ENCODE data around the gene MAGI2. TPM values are rescaled to one million over a fixed set of nuclear protein-coding genes. Genes with fewer than 3 reads are reported as not detected.

Gene MAGI2
- total RNA-seq, 1 experiment from 2014 or later = 14.3 TPM

- Histone ChIP-seq H4K91ac (ENCODE audit: insufficient read length, low read depth, low read length) (no peak overlapping the region), H2BK12ac (ENCODE audit: insufficient read length, low read depth, low read length) (no peak overlapping the region), H3K4me2 (ENCODE audit: insufficient read depth, insufficient read length, low read length) (no peak overlapping the region), H3T11ph (ENCODE audit: low read length) (no peak overlapping the region), H2BK15ac (ENCODE audit: low read depth, low read length) (no peak overlapping the region), H3K27ac (ENCODE audit: insufficient read length, low read depth, low read length) (no peak overlapping the region), H4K8ac (replicated peaks; ENCODE audit: insufficient read length, low read depth, low read length) (no peak overlapping the region), H4K5ac (ENCODE audit: insufficient read length, low read depth, low read length) (no peak overlapping the region), H2BK5ac (ENCODE audit: insufficient read length, low read length) (no peak overlapping the region), H3K23me2 (ENCODE audit: insufficient read length, low read depth, low read length, poor library complexity, severe bottlenecking) (no peaks in the 10 kb centered on the region), H2BK120ac (ENCODE audit: low read depth, low read length, poor library complexity, severe bottlenecking) (no peak overlapping the region), H2AK5ac (ENCODE audit: insufficient read length, low read length) (no peak overlapping the region), H2AFZ (ENCODE audit: low read length) (no peak overlapping the region), H3K56ac (ENCODE audit: insufficient read length, low read depth, low read length) (no peak overlapping the region), H3K18ac (ENCODE audit: insufficient read length, low read depth, low read length) (no peak overlapping the region), H3K23ac (ENCODE audit: insufficient read length, low read depth, low read length) (no peak overlapping the region), H3K4ac (ENCODE audit: low read depth, low read length) (no peak overlapping the region), H3K27me3 (ENCODE audit: insufficient read depth, low read length) (no peaks in the 10 kb centered on the region), H3K4me1 (ENCODE audit: insufficient read depth, low read length) (no peaks in the 10 kb centered on the region), H3K79me2 (ENCODE audit: insufficient read depth, low read length) (no peaks in the 10 kb centered on the region), H4K20me1 (ENCODE audit: control insufficient read depth, insufficient read depth, insufficient read length) (no peaks in the 10 kb centered on the region), H3K79me1 (ENCODE audit: insufficient read depth, low read depth, low read length, poor library complexity, severe bottlenecking) (no peaks in the 10 kb centered on the region), H3K14ac (ENCODE audit: insufficient read depth, low read length) (no peak overlapping the region), H2BK20ac (ENCODE audit: low read depth, low read length, poor library complexity, severe bottlenecking) (no peak overlapping the region), H3K9me3 (ENCODE audit: control insufficient read depth, low read depth, low read length) (no peaks in the 10 kb centered on the region), H3K9ac (ENCODE audit: extremely low read depth, insufficient read length, low read length) (no peak overlapping the region)
- no peak for TF ChIP-seq CTCF (conservative IDR thresholded peaks at IDR 0.05)
- no peak for DNase-seq
- H3K4me3 Mint-ChIP-seq = no peak overlapping the region
- H3K4me1 Mint-ChIP-seq = no peaks in the 10 kb centered on the region; a peak in 1 of 4 replicates
- no peak overlapping the region for H3K27ac Mint-ChIP-seq
- no CpG with 5 or more reads among the region's 1 CpG for WGBS (ENCODE audit: extremely low coverage, insufficient read length, low lambda C conversion rate)
- H3K27me3 Mint-ChIP-seq (ENCODE audit: low read depth) = no peaks in the 10 kb centered on the region
- H3K36me3 Mint-ChIP-seq (ENCODE audit: insufficient read depth in 1 of 3, low read depth in 3 of 3) = no peaks in the 10 kb centered on the region; a peak in 1 of 7 replicates
- no peaks in the 10 kb centered on the region for H3K9me3 Mint-ChIP-seq
Observed at GRCh38 chr7:79296553-79297320, 156.7 kb downstream of the MAGI2 start.
